NCI-H2081 treated with DMSO at 0.1 percent for 48 hours (cell line): ENCODE results near the gene SLC35E1.
"Not testable (repeated sequence)": the region's sequence is repeated elsewhere in the genome, so short reads cannot be mapped to it uniquely, and the experiment has no call there.

ENCODE experiments used
- DNase-seq: peaks from one replicate; lab custom pipeline; 2025; lab: John Stamatoyannopoulos, UW

The SLC35E1 gene

GRCh38 chr19:16581145-16581970 is 9.1 kb upstream of the SLC35E1 start:
- no peak for DNase-seq

- no peak for DNase-seq
Observed at GRCh38 chr19:16579381-16579780, 7.2 kb upstream of the SLC35E1 start.

GRCh38 chr19:16577531-16577985 is 5.3 kb upstream of the SLC35E1 start:
- no peak for DNase-seq

GRCh38 chr19:16576690-16577530 is 4.7 kb upstream of the SLC35E1 start:
- DNase-seq, result no peak

GRCh38 chr19:16575861-16576689 is 3.9 kb upstream of the SLC35E1 start:
- no peak for DNase-seq

GRCh38 chr19:16575282-16575681 is 3.1 kb upstream of the SLC35E1 start:
- no peak for DNase-seq

GRCh38 chr19:16573925-16574324 is 1.7 kb upstream of the SLC35E1 start:
- DNase-seq, result no peak

- no peak for DNase-seq
Observed at GRCh38 chr19:16573296-16573695, 1.1 kb upstream of the SLC35E1 start.

- no peak for DNase-seq
Observed at GRCh38 chr19:16571822-16572331, 338 bp downstream of the SLC35E1 start.

- no peak for DNase-seq
Observed at GRCh38 chr19:16571283-16571682, 932 bp downstream of the SLC35E1 start.

- DNase-seq, result no peak
Observed at GRCh38 chr19:16569609-16570320, 2.5 kb downstream of the SLC35E1 start.

- no peak for DNase-seq
Observed at GRCh38 chr19:16566702-16567101, 5.5 kb downstream of the SLC35E1 start.

GRCh38 chr19:16566161-16566560 is 6.1 kb downstream of the SLC35E1 start:
- no peak for DNase-seq

GRCh38 chr19:16564842-16565241 is 7.4 kb downstream of the SLC35E1 start:
- DNase-seq, result no peak

- no peak for DNase-seq
Observed at GRCh38 chr19:16562608-16563025, 9.6 kb downstream of the SLC35E1 start.

- DNase-seq, result no peak
Observed at GRCh38 chr19:16561382-16561781, 10.8 kb downstream of the SLC35E1 start.

GRCh38 chr19:16559780-16560276 is 12.4 kb downstream of the SLC35E1 start:
- no peak for DNase-seq

- no peak for DNase-seq
Observed at GRCh38 chr19:16554776-16555175, 17.4 kb downstream of the SLC35E1 start.

- not testable (repeated sequence) for DNase-seq
Observed at GRCh38 chr19:16551902-16552301, 20.3 kb downstream of the SLC35E1 start.

- no peak for DNase-seq
Observed at GRCh38 chr19:16548956-16549355, 23.3 kb downstream of the SLC35E1 start.
